Left lung (tissue), 10 donors: ENCODE data around the gene SYNE3. TPM values are rescaled to one million over a fixed set of nuclear protein-coding genes. Genes with fewer than 3 reads are reported as not detected.

Source experiments
- ATAC-seq: fragments of 200-7000 bp; cut with Tn5 transposase; one replicate; pipeline ENCODE4 v1.9.1; 2020; ENCODE audit warnings: moderate library complexity
- DNase-seq, 4 donors: peaks; one replicate each; pipeline ENCODE4 v3.0.0-alpha.2; 2013 to 2020
- H3K27ac ChIP-seq, 2 donors: fragments of 200-600 bp; sonication (generic) in 1 of 2; one replicate each; pipeline versions ENCODE4 v1.5.0 to v1.8.0; 2020 to 2021
- H3K27me3 ChIP-seq, 2 donors: fragments of 200-600 bp; sonication (generic) in 1 of 2; one replicate each; pipeline versions ENCODE4 v1.5.0 to v1.8.0; 2020 to 2021
- H3K36me3 ChIP-seq, 2 donors: fragments of 200-600 bp; sonication (generic) in 1 of 2; one replicate each; pipeline versions ENCODE4 v1.5.0 to v1.8.0; 2020 to 2021
- H3K4me1 ChIP-seq, 2 donors: fragments of 200-600 bp; one replicate each; pipeline ENCODE4 v1.8.0; 2021
- H3K4me3 ChIP-seq, 2 donors: fragments of 200-600 bp; sonication (generic) in 1 of 2; one replicate each; pipeline versions ENCODE4 v1.5.0 to v1.8.0; 2020 to 2021; ENCODE audit warnings: mild to moderate bottlenecking in 1 of 2
- H3K9me3 ChIP-seq, 2 donors: fragments of 200-600 bp; sonication (generic) in 1 of 2; one replicate each; pipeline versions ENCODE4 v1.5.0 to v1.8.0; 2020 to 2021
- CTCF ChIP-seq, 2 donors: fragments of 200-600 bp; sonication (generic) in 1 of 2; IDR thresholded peaks; one replicate each; pipeline versions ENCODE4 v1.5.0 to v1.8.0; 2021; ENCODE audit warnings: antibody characterized with exemption in 2 of 2
- intact Hi-C, 2 donors: fragments of 100-400 bp; cut with DNase I; formaldehyde crosslinking; loops; one replicate each; pipeline versions ENCODE4 v1.11.2 to v1.14.2; 2022
- polyA plus RNA-seq, 6 donors: library from polyadenylated mRNA; unstranded; fragments of 120-200 nt; gene quantifications; one replicate each; pipeline ENCODE4 v1.2.1, GENCODE V29; 2013; ENCODE audit not compliant: insufficient read length in 6 of 6
- total RNA-seq, 2 donors: library from RNA; stranded (reverse); fragmentation: NEBNext Ultra II Directional; extraction: Animal tissue kit (Norgen Biotek cat#: 25700); gene quantifications; one replicate each; pipeline ENCODE4 v1.2.1, GENCODE V29; 2021
- donor health status: DM: no; HTN: yes; CAD: no.
- donor health status: DM: no; HTN: no; CAD: no.

SYNE3 gene
- total and polyA plus RNA-seq, 8 donors, result 2.2 to 25.4 (median 3.1) TPM

- TF ChIP-seq CTCF (IDR thresholded peaks at IDR 0.05), result no peak
- no peak overlapping the region for H3K27ac ChIP-seq
- DNase-seq (no peak), ATAC-seq (no peak)
- H3K4me3 ChIP-seq, result no peak overlapping the region
- H3K4me1 ChIP-seq, result peaks cover 0 to 40% of the 10 kb centered on the region in 2 donors
- H3K9me3 ChIP-seq, result no peaks in the 10 kb centered on the region
- no peaks in the 10 kb centered on the region for H3K27me3 ChIP-seq
- intact Hi-C loops, result no loop called here
- H3K36me3 ChIP-seq, result peaks cover 0 to 24% of the 10 kb centered on the region in 2 donors
Observed at GRCh38 chr14:95478309-95478708, 38.1 kb downstream of the SYNE3 start.

- peaks cover 3 to 40% of the 10 kb centered on the region in 2 donors for H3K4me1 ChIP-seq
- no peaks in the 10 kb centered on the region for H3K27me3 ChIP-seq
- no peaks in the 10 kb centered on the region for H3K9me3 ChIP-seq
- DNase-seq (peak in 1 of 4 donors; percentile 40), ATAC-seq (no peak)
- H3K27ac ChIP-seq, result no peak overlapping the region
- TF ChIP-seq CTCF (IDR thresholded peaks at IDR 0.05), result no peak
- H3K36me3 ChIP-seq, result peaks cover 0 to 30% of the 10 kb centered on the region in 2 donors
- intact Hi-C loops, result no loop called here
- H3K4me3 ChIP-seq, result no peak overlapping the region
Observed at GRCh38 chr14:95477411-95478269, 38.8 kb downstream of the SYNE3 start.

- Histone ChIP-seq H3K36me3 (peaks cover 0 to 39% of the 10 kb centered on the region in 2 donors), H3K9me3 (no peaks in the 10 kb centered on the region), H3K4me3 (no peak overlapping the region), H3K27me3 (no peaks in the 10 kb centered on the region), H3K27ac (no peak overlapping the region), H3K4me1 (peaks cover 3 to 34% of the 10 kb centered on the region in 2 donors)
- DNase-seq (no peak), ATAC-seq (no peak)
- no peak for TF ChIP-seq CTCF (IDR thresholded peaks at IDR 0.05)
- intact Hi-C loops, result no loop called here
Observed at GRCh38 chr14:95476747-95477146, 39.7 kb downstream of the SYNE3 start.

- Histone ChIP-seq H3K27ac (no peak overlapping the region), H3K4me3 (no peak overlapping the region), H3K4me1 (peaks cover 3 to 24% of the 10 kb centered on the region in 2 donors), H3K36me3 (peaks cover 0 to 50% of the 10 kb centered on the region in 2 donors), H3K9me3 (no peaks in the 10 kb centered on the region), H3K27me3 (no peaks in the 10 kb centered on the region)
- no peak for ATAC-seq
- DNase-seq, result peak in 1 of 4 donors; percentile 58
- TF ChIP-seq CTCF (IDR thresholded peaks at IDR 0.05), result no peak
- intact Hi-C loops, result no loop called here
Observed at GRCh38 chr14:95475540-95476240, 40.8 kb downstream of the SYNE3 start.

GRCh38 chr14:95474941-95475340 lies 41.5 kb downstream of the SYNE3 start:
- H3K27ac ChIP-seq, result no peak overlapping the region
- no peak for TF ChIP-seq CTCF (IDR thresholded peaks at IDR 0.05)
- DNase-seq (peak in 1 of 4 donors; percentile 60), ATAC-seq (no peak)
- H3K4me1 ChIP-seq, result peaks cover 3 to 17% of the 10 kb centered on the region in 2 donors
- no peaks in the 10 kb centered on the region for H3K27me3 ChIP-seq
- H3K9me3 ChIP-seq, result no peaks in the 10 kb centered on the region
- H3K4me3 ChIP-seq, result no peak overlapping the region
- peaks cover 0 to 56% of the 10 kb centered on the region in 2 donors for H3K36me3 ChIP-seq
- intact Hi-C loops, result no loop called here
